SK-N-SH treated with all-trans-retinoic acid at 6 μM for 48 hours (cell line): Measurements from ENCODE around the gene SLC12A4.
"Not testable (repeated sequence)": the region's sequence is repeated elsewhere in the genome, so short reads cannot be mapped to it uniquely, and the experiment has no call there.

Experiments used
- ATAC-seq: fragments of 200-7000 bp; cut with Tn5 transposase; 3 replicates; pipeline ENCODE4 v1.9.1; 2020; ENCODE audit warnings: mild to moderate bottlenecking, moderate library complexity
- ARNTL ChIP-seq: fragments of 450-650 bp; formaldehyde crosslinking; IDR thresholded peaks from 2 replicates; pipeline ENCODE4 v1.5.0; 2020; ENCODE audit warnings: low read depth, mild to moderate bottlenecking, moderate library complexity, borderline replicate concordance
- BACH2 ChIP-seq: fragments of 250-450 bp; sonication (Bioruptor Pico); IDR thresholded peaks from 2 replicates; pipeline ENCODE4 v1.9.0; 2021; ENCODE audit warnings: mild to moderate bottlenecking, borderline replicate concordance
- ESRRG ChIP-seq: fragments of 250-450 bp; sonication (Bioruptor Pico); IDR thresholded peaks from 2 replicates; pipeline ENCODE4 v1.6.1; 2021; ENCODE audit warnings: mild to moderate bottlenecking
- GLIS3 ChIP-seq: fragments of 250-450 bp; sonication (Bioruptor Pico); IDR thresholded peaks from 2 replicates; pipeline ENCODE4 v1.5.0; 2020; ENCODE audit warnings: mild to moderate bottlenecking, moderate library complexity
- ISL1 ChIP-seq: fragments of 250-450 bp; sonication (Bioruptor Pico); IDR thresholded peaks from 2 replicates; pipeline ENCODE4 v2.1.2; 2022; ENCODE audit warnings: mild to moderate bottlenecking, moderate library complexity
- PPARA ChIP-seq: fragments of 250-450 bp; sonication (Bioruptor Pico); IDR thresholded peaks from 2 replicates; pipeline ENCODE4 v1.5.0; 2020; ENCODE audit warnings: mild to moderate bottlenecking, borderline replicate concordance
- RARB ChIP-seq: fragments of 250-450 bp; sonication (Bioruptor Pico); IDR thresholded peaks from 2 replicates; pipeline ENCODE4 v1.8.0; 2021; ENCODE audit warnings: mild to moderate bottlenecking, moderate library complexity
- SNAI2 ChIP-seq: fragments of 250-450 bp; sonication (Bioruptor Pico); IDR thresholded peaks from 2 replicates; pipeline ENCODE4 v1.5.0; 2020; ENCODE audit warnings: mild to moderate bottlenecking, moderate library complexity
- TCF4 ChIP-seq: fragments of 250-450 bp; sonication (Bioruptor Pico); IDR thresholded peaks from 2 replicates; pipeline ENCODE4 v1.8.0; 2021; ENCODE audit warnings: mild to moderate bottlenecking, moderate library complexity, borderline replicate concordance
- ZC3H10 ChIP-seq: fragments of 250-450 bp; sonication (Bioruptor Pico); IDR thresholded peaks from 2 replicates; pipeline ENCODE4 v1.5.1; 2021; ENCODE audit warnings: mild to moderate bottlenecking, moderate library complexity
- ZFP30 ChIP-seq: fragments of 450-650 bp; formaldehyde crosslinking; IDR thresholded peaks from 2 replicates; pipeline ENCODE4 v1.5.0; 2022; ENCODE audit warnings: mild to moderate bottlenecking, moderate library complexity
- ZNF565 ChIP-seq: fragments of 450-650 bp; formaldehyde crosslinking; conservative IDR thresholded peaks from 2 replicates; pipeline ENCODE4 v1.5.0; 2020; ENCODE audit warnings: low read depth, mild to moderate bottlenecking, moderate library complexity
- ZNF70 ChIP-seq: fragments of 450-650 bp; formaldehyde crosslinking; IDR thresholded peaks from 2 replicates; pipeline ENCODE4 v1.5.0; 2020; ENCODE audit warnings: mild to moderate bottlenecking, moderate library complexity
- ZNF8 ChIP-seq: fragments of 450-650 bp; formaldehyde crosslinking; IDR thresholded peaks from 2 replicates; pipeline ENCODE4 v1.5.0; 2020; ENCODE audit warnings: mild to moderate bottlenecking, moderate library complexity
- TF ChIP-seq, protein P1 (sequence below): fragments of 250-450 bp; sonication (Bioruptor Pico); IDR thresholded peaks from 2 replicates; pipeline ENCODE4 v1.5.1; 2021; ENCODE audit warnings: mild to moderate bottlenecking, moderate library complexity
- TF ChIP-seq, protein P2 (sequence below): fragments of 250-450 bp; sonication (Bioruptor Pico); IDR thresholded peaks from 2 replicates; pipeline ENCODE4 v1.8.0; 2020; ENCODE audit warnings: mild to moderate bottlenecking, moderate library complexity, borderline replicate concordance
- TF ChIP-seq, protein P3 (sequence below): fragments of 250-450 bp; sonication (Bioruptor Pico); IDR thresholded peaks from 2 replicates; pipeline ENCODE4 v1.5.0; 2020; ENCODE audit warnings: mild to moderate bottlenecking, moderate library complexity
- TF ChIP-seq, protein P4 (sequence below): fragments of 250-450 bp; sonication (Bioruptor Pico); IDR thresholded peaks from 2 replicates; pipeline ENCODE4 v1.5.1; 2020; ENCODE audit warnings: low read depth, mild to moderate bottlenecking, moderate library complexity
- TF ChIP-seq, protein P5 (sequence below): fragments of 250-450 bp; sonication (Bioruptor Pico); IDR thresholded peaks from 2 replicates; pipeline ENCODE4 v1.8.0; 2021; ENCODE audit warnings: low read depth, mild to moderate bottlenecking, moderate library complexity, borderline replicate concordance

Gene SLC12A4

DNA sequence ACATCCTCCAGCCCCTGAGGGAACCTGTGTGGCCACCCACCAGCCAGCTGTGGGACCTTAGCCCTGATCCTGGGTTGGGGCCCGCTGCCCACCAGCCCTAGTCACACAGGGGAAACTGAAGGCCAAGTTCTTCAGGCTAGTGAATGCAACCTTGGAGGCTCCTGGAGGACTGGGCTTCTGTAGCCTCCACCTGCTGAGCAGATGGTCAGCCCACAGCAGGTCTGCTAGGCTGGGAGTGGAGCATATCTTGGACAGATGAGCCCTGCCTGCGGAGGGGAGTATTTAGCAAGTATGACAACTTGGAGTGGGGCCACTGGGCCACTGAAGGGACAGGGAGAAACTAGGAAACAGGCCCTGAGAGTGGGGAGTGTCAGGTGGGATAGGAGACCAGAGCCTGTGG, 7.8 kb upstream of the SLC12A4 start:
- TF ChIP-seq ZNF8 (no peak), ZNF70 (CRISPR knock-in tag) (no peak), ISL1 (CRISPR knock-in tag) (no peak), ZFP30 (CRISPR knock-in tag) (no peak), ZC3H10 (CRISPR knock-in tag) (no peak), ARNTL (CRISPR knock-in tag) (no peak), BACH2 (CRISPR knock-in tag) (no peak), SNAI2 (CRISPR knock-in tag) (no peak), RARB (CRISPR knock-in tag) (no peak), ESRRG (CRISPR knock-in tag) (no peak), ZNF565 (CRISPR knock-in tag) (no peak)
- TF ChIP-seq, protein P1, sequence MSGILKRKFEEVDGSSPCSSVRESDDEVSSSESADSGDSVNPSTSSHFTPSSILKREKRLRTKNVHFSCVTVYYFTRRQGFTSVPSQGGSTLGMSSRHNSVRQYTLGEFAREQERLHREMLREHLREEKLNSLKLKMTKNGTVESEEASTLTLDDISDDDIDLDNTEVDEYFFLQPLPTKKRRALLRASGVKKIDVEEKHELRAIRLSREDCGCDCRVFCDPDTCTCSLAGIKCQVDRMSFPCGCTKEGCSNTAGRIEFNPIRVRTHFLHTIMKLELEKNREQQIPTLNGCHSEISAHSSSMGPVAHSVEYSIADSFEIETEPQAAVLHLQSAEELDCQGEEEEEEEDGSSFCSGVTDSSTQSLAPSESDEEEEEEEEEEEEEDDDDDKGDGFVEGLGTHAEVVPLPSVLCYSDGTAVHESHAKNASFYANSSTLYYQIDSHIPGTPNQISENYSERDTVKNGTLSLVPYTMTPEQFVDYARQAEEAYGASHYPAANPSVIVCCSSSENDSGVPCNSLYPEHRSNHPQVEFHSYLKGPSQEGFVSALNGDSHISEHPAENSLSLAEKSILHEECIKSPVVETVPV (CRISPR knock-in tag): no peak
- TF ChIP-seq, protein P2, sequence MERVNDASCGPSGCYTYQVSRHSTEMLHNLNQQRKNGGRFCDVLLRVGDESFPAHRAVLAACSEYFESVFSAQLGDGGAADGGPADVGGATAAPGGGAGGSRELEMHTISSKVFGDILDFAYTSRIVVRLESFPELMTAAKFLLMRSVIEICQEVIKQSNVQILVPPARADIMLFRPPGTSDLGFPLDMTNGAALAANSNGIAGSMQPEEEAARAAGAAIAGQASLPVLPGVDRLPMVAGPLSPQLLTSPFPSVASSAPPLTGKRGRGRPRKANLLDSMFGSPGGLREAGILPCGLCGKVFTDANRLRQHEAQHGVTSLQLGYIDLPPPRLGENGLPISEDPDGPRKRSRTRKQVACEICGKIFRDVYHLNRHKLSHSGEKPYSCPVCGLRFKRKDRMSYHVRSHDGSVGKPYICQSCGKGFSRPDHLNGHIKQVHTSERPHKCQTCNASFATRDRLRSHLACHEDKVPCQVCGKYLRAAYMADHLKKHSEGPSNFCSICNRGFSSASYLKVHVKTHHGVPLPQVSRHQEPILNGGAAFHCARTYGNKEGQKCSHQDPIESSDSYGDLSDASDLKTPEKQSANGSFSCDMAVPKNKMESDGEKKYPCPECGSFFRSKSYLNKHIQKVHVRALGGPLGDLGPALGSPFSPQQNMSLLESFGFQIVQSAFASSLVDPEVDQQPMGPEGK (CRISPR knock-in tag): no peak
- TF ChIP-seq, protein P3, sequence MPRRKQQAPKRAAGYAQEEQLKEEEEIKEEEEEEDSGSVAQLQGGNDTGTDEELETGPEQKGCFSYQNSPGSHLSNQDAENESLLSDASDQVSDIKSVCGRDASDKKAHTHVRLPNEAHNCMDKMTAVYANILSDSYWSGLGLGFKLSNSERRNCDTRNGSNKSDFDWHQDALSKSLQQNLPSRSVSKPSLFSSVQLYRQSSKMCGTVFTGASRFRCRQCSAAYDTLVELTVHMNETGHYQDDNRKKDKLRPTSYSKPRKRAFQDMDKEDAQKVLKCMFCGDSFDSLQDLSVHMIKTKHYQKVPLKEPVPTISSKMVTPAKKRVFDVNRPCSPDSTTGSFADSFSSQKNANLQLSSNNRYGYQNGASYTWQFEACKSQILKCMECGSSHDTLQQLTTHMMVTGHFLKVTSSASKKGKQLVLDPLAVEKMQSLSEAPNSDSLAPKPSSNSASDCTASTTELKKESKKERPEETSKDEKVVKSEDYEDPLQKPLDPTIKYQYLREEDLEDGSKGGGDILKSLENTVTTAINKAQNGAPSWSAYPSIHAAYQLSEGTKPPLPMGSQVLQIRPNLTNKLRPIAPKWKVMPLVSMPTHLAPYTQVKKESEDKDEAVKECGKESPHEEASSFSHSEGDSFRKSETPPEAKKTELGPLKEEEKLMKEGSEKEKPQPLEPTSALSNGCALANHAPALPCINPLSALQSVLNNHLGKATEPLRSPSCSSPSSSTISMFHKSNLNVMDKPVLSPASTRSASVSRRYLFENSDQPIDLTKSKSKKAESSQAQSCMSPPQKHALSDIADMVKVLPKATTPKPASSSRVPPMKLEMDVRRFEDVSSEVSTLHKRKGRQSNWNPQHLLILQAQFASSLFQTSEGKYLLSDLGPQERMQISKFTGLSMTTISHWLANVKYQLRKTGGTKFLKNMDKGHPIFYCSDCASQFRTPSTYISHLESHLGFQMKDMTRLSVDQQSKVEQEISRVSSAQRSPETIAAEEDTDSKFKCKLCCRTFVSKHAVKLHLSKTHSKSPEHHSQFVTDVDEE (CRISPR knock-in tag): no peak
- no peak for ATAC-seq

DNA sequence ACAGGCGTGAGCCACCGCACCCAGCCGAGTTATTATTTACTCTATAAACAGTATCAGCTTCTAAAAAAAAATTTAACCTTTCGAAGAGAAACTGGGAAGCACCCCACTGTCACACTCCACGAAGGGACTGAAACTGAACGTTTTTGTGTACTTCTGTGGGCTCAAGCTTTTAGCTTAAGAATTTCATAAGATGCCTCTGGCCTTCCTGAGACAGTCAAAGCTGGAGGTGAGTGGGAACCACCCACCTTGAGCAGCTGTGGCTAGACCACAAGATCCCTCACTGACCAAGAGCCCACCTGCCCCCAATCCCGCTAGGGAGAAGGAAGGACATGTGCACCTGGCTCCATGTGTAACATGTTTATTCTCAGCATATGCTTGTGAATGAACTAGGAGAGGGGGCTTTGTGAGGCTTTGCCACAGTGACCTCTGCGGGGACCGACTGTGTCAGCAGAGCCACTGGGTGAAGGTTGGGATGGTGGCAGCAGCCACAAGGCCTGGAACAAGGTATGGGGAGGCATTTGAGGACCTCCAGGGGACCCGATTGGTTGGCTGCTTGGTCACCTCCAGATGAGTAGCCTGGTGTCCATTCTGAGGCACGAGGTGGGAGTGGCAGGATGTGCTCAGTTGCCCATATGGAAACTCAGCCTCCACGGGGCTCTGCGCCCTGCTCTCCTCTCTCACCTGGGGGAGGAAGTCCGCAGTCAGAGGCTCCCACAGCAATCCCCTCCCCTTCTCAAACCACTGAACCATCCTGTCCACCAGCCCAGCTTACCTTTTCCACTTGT, 7.1 kb upstream of the SLC12A4 start:
- TF ChIP-seq, protein P4, sequence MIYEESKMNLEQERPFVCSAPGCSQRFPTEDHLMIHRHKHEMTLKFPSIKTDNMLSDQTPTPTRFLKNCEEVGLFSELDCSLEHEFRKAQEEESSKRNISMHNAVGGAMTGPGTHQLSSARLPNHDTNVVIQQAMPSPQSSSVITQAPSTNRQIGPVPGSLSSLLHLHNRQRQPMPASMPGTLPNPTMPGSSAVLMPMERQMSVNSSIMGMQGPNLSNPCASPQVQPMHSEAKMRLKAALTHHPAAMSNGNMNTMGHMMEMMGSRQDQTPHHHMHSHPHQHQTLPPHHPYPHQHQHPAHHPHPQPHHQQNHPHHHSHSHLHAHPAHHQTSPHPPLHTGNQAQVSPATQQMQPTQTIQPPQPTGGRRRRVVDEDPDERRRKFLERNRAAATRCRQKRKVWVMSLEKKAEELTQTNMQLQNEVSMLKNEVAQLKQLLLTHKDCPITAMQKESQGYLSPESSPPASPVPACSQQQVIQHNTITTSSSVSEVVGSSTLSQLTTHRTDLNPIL (CRISPR knock-in tag): no peak
- TF ChIP-seq BACH2 (CRISPR knock-in tag) (no peak), PPARA (no peak), SNAI2 (CRISPR knock-in tag) (no peak), GLIS3 (CRISPR knock-in tag) (no peak), TCF4 (CRISPR knock-in tag) (no peak)
- TF ChIP-seq, protein P5, sequence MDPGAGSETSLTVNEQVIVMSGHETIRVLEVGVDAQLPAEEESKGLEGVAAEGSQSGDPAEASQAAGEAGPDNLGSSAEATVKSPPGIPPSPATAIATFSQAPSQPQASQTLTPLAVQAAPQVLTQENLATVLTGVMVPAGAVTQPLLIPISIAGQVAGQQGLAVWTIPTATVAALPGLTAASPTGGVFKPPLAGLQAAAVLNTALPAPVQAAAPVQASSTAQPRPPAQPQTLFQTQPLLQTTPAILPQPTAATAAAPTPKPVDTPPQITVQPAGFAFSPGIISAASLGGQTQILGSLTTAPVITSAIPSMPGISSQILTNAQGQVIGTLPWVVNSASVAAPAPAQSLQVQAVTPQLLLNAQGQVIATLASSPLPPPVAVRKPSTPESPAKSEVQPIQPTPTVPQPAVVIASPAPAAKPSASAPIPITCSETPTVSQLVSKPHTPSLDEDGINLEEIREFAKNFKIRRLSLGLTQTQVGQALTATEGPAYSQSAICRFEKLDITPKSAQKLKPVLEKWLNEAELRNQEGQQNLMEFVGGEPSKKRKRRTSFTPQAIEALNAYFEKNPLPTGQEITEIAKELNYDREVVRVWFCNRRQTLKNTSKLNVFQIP: no peak
- no peak for ATAC-seq

DNA sequence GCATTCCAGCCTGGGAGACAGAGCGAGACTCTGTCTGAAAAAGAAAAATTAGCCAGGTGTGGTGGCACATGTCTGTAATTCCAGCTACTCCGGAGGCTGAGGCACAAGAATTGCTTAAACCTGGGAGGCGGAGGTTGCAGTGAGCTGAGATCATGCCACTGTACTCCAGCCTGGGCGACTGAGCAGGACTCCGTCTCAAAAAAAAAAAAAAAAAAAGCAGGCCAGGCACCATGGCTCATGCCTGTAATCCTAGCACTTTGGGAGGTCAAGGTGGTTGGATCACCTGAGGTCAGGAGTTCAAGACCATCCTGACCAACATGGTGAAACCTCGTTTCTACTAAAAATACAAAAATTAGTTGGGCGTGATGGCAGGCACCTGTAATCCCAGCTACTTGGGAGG, 3.8 kb upstream of the SLC12A4 start:
- not testable (repeated sequence) for ATAC-seq

DNA sequence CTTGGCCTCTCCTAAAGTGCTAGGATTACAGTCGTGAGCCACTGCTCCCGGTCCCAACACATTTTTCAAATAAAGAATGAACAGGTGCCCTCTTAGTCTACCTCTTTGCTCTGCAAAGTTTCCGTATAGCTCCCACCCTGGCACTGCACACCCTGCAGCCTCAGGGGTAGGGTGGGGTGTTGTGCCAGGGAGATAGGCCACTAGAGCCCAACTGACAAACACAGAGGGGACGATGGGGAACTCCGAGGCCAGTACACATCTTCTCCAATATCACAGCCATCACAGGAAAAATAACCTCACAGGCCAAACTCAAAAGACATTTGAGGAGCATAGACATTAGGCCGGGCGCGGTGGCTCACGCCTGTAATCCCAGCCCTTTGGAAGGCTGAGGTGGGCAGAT, 2.7 kb upstream of the SLC12A4 start:
- TF ChIP-seq ZNF8: no peak
- TF ChIP-seq SNAI2 (CRISPR knock-in tag): no peak
- no peak for ATAC-seq
